Retinal pigment epithelial cell (primary cell): ENCODE measurements around the gene C1GALT1C1.
"Not testable (repeated sequence)": the region's sequence is repeated elsewhere in the genome, so short reads cannot be mapped to it uniquely, and the experiment has no call there.

Experiments used
- DNase-seq: peaks from one replicate; pipeline ENCODE4 v3.0.0-alpha.2; 2010; ENCODE audit warnings: low read depth
- H3K4me3 ChIP-seq: 2 replicates; pipeline ENCODE4 v1.5.1; 2011; ENCODE audit warnings: mild to moderate bottlenecking, low read length, control low read depth, moderate library complexity
- TF ChIP-seq, protein P1 (sequence below): conservative IDR thresholded peaks from 2 replicates; pipeline ENCODE4 v1.5.1; 2011; ENCODE audit warnings: low read depth, low read length, control low read depth, inconsistent platforms

The C1GALT1C1 gene

DNA sequence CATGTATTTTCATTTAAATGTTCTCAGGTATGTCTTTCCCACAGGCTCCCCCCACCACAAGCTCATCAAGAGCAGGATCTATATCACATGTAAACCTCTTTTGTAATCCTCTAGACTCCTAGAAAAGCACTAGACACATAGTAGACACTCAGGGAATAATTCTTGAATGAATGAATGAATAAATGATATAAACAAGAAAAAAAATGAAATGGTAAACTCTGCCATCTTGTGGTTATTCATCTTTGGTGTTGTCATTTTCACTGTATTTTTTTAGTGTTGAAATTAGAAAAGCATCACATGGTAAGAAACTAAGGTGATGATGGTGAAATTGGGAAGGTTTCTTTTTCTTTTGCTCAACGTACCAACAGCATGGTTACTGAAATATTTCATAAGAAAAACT lies 34.2 kb upstream of the C1GALT1C1 start:
- H3K4me3 ChIP-seq = no peak overlapping the region
- TF ChIP-seq, protein P1, sequence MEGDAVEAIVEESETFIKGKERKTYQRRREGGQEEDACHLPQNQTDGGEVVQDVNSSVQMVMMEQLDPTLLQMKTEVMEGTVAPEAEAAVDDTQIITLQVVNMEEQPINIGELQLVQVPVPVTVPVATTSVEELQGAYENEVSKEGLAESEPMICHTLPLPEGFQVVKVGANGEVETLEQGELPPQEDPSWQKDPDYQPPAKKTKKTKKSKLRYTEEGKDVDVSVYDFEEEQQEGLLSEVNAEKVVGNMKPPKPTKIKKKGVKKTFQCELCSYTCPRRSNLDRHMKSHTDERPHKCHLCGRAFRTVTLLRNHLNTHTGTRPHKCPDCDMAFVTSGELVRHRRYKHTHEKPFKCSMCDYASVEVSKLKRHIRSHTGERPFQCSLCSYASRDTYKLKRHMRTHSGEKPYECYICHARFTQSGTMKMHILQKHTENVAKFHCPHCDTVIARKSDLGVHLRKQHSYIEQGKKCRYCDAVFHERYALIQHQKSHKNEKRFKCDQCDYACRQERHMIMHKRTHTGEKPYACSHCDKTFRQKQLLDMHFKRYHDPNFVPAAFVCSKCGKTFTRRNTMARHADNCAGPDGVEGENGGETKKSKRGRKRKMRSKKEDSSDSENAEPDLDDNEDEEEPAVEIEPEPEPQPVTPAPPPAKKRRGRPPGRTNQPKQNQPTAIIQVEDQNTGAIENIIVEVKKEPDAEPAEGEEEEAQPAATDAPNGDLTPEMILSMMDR = no peak
- no peak for DNase-seq

- no peak overlapping the region for H3K4me3 ChIP-seq
- TF ChIP-seq, protein P1 = no peak
- DNase-seq = no peak
Observed at GRCh38 chrX:120662662-120663061, 32.8 kb upstream of the C1GALT1C1 start.

DNA sequence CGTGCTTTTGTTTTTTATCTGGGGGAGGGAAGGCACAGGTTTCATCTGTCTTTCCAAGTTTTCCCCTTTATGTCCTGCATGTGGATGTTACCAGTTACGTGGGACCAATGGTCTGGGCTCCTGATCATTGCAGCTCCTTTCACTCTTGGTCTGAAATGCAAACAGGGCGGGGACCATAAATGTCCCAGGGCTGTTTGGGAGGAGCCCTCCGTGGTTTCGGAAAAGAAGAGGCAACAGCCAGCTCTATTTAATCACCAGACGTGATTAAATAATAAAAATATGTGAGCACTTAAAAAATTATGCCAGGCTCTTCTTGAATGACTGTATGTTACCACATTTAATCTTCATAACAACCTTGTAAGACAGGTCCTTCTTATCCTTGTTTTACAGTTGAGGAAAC lies 30.8 kb upstream of the C1GALT1C1 start:
- TF ChIP-seq, protein P1 = no peak
- no peak overlapping the region for H3K4me3 ChIP-seq

DNA sequence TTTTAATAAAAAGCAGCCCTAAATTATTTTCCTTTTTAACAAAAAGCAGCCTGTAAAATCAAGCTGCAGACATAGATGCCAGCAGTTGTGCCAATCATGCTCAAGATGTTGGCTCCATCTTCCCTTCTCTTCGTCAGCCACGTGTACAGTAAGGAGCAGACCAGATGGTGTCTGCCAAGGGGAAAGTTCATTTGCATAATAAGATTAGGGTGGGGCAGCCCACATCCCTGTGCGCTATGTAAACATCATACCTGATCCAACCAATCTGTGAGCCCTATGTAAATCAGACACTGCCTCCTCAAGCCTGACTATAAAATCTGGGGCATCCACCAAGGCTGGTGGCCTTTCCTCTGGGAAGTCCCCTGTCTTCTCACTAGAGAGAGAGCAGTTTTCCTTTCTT lies 23.1 kb upstream of the C1GALT1C1 start:
- TF ChIP-seq, protein P1 = no peak
- DNase-seq = no peak
- H3K4me3 ChIP-seq = no peak overlapping the region

More for the DNA sequence above, 30.8 kb upstream of the C1GALT1C1 start:
- no peak for DNase-seq

DNA sequence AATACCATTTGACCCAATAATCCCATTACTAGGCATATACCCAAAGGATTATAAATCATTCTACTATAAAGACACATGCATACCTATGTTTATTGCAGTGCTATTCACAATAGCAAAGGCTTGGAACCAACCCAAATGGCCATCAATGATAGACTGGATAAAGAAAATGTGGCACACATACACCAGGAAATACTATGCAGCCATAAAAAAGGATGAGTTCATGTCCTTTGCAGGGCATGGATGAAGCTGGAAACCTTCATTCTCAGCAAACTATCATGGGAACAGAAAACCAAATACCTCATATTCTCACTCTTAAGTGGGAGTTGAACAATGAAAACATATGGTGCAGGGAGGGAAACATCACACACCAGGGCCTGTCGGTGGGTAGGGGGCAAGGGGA lies 22.4 kb upstream of the C1GALT1C1 start:
- not testable (repeated sequence) for H3K4me3 ChIP-seq, DNase-seq

- TF ChIP-seq, protein P1 = no peak
- DNase-seq = no peak
Observed at GRCh38 chrX:120647127-120647526, 17.3 kb upstream of the C1GALT1C1 start.

DNA sequence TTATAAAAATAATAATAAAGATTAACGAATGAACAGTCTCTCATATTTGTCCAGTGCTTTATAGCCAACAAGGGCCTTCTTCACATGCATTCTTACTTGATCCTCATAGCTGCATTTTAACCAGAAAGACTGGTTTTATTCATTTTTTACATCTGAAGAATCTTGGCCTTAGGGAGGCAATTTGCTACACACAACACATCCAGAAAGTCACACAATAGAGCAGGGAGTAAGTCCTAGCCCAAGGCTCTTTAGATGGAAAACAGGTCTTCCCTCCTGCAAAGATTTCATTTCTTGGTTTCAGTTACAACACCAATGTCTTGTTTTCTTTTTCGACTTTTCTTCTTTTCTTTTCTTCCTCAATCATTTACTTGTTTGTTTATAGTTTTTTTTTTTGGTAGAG lies 13.0 kb upstream of the C1GALT1C1 start:
- TF ChIP-seq, protein P1 = no peak
- no peak for DNase-seq
- no peak overlapping the region for H3K4me3 ChIP-seq

More at GRCh38 chrX:120647127-120647526, 17.3 kb upstream of the C1GALT1C1 start:
- no peak overlapping the region for H3K4me3 ChIP-seq

- no peak overlapping the region for H3K4me3 ChIP-seq
- DNase-seq = no peak
- TF ChIP-seq, protein P1 = no peak
Observed at GRCh38 chrX:120638619-120639018, 8.8 kb upstream of the C1GALT1C1 start.
